GM20431 (cell line): ENCODE results near the gene SCAMP5.

Experiments used
- in situ Hi-C: fragments of 300-500 bp; cut with MseI, MboI; formaldehyde crosslinking; loops from one replicate; pipeline ENCODE4 v1.15.0; 2020; ENCODE audit warnings: low sequenced_read_pairs; ENCODE audit not compliant: unreplicated experiment

The SCAMP5 gene

GRCh38 chr15:75038231-75038630 lies 42.9 kb downstream of the SCAMP5 start:
- in situ Hi-C loops = loop anchor here (10.0 kb wide), 1 partner anchor 167 kb away; the partner anchor contains the start of gene C15orf39

- in situ Hi-C loops = no loop called here
Observed at GRCh38 chr15:75042730-75043508, 47.6 kb downstream of the SCAMP5 start.

- in situ Hi-C loops = no loop called here
Observed at GRCh38 chr15:75043509-75044257, 48.3 kb downstream of the SCAMP5 start.

- in situ Hi-C loops = no loop called here
Observed at GRCh38 chr15:75044258-75044878, 49.0 kb downstream of the SCAMP5 start.

- in situ Hi-C loops = no loop called here
Observed at GRCh38 chr15:75045332-75046015, 50.1 kb downstream of the SCAMP5 start.

- in situ Hi-C loops = no loop called here
Observed at GRCh38 chr15:75048394-75048793, 53.0 kb downstream of the SCAMP5 start.

- in situ Hi-C loops = no loop called here
Observed at GRCh38 chr15:75049392-75049791, 54.0 kb downstream of the SCAMP5 start.

GRCh38 chr15:75050283-75050682 lies 54.9 kb downstream of the SCAMP5 start:
- in situ Hi-C loops = no loop called here

- in situ Hi-C loops = no loop called here
Observed at GRCh38 chr15:75051191-75051608, 55.8 kb downstream of the SCAMP5 start.

GRCh38 chr15:75051711-75052110 lies 56.3 kb downstream of the SCAMP5 start:
- in situ Hi-C loops = no loop called here

- in situ Hi-C loops = no loop called here
Observed at GRCh38 chr15:75052972-75053747, 57.8 kb downstream of the SCAMP5 start.

- in situ Hi-C loops = no loop called here
Observed at GRCh38 chr15:75053748-75054125, 58.4 kb downstream of the SCAMP5 start.

- in situ Hi-C loops = no loop called here
Observed at GRCh38 chr15:75054172-75054897, 59.0 kb downstream of the SCAMP5 start.

GRCh38 chr15:75056036-75056435 lies 60.7 kb downstream of the SCAMP5 start:
- in situ Hi-C loops = no loop called here

- in situ Hi-C loops = no loop called here
Observed at GRCh38 chr15:75058127-75058905, 63.0 kb downstream of the SCAMP5 start.

- in situ Hi-C loops = no loop called here
Observed at GRCh38 chr15:75059607-75060006, 64.2 kb downstream of the SCAMP5 start.

- in situ Hi-C loops = no loop called here
Observed at GRCh38 chr15:75061272-75061671, 65.9 kb downstream of the SCAMP5 start.

GRCh38 chr15:75062706-75063105 lies 67.3 kb downstream of the SCAMP5 start:
- in situ Hi-C loops = no loop called here
